OCI-LY3 (cell line): ENCODE results near the gene CALD1.

ENCODE experiments used
- EZH2phosphoT487 ChIP-seq: fragments of 200-600 bp; shearing (Covaris generic); IDR thresholded peaks from 2 replicates; pipeline ENCODE4 v1.6.1; 2018; ENCODE audit warnings: antibody characterized with exemption, mixed run types, low read depth
- TF ChIP-seq, protein P1 (sequence below): fragments of 200-600, 300-600 bp; sonication (generic); IDR thresholded peaks from 2 replicates; pipeline ENCODE4 v1.5.1; 2014; ENCODE audit warnings: antibody characterized with exemption, low read length, low read depth

DNA sequence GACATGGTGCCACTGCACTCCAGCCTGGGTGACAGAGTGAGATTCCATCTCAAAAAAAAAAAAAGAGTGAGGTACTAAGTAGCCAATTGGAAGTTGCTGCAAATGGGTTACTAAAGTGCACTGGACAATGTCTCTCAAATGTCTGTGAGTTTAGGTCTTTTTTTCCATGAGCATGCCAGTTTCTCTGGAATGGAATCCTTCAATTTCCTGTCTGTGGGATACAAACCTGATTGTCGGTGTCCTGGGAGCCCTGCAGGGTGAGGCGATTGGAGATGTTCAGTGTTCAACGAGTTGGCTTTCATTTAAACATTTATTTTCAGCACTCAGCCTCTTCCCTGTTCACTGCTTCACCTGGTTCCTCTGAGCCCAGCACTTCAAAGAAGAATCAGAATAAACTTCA lies 5.3 kb upstream of the CALD1 start:
- TF ChIP-seq, protein P1, sequence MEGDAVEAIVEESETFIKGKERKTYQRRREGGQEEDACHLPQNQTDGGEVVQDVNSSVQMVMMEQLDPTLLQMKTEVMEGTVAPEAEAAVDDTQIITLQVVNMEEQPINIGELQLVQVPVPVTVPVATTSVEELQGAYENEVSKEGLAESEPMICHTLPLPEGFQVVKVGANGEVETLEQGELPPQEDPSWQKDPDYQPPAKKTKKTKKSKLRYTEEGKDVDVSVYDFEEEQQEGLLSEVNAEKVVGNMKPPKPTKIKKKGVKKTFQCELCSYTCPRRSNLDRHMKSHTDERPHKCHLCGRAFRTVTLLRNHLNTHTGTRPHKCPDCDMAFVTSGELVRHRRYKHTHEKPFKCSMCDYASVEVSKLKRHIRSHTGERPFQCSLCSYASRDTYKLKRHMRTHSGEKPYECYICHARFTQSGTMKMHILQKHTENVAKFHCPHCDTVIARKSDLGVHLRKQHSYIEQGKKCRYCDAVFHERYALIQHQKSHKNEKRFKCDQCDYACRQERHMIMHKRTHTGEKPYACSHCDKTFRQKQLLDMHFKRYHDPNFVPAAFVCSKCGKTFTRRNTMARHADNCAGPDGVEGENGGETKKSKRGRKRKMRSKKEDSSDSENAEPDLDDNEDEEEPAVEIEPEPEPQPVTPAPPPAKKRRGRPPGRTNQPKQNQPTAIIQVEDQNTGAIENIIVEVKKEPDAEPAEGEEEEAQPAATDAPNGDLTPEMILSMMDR: no peak
- TF ChIP-seq EZH2phosphoT487: no peak
